ENCODE results near the gene SAC3D1. TPM values are rescaled to one million over a fixed set of nuclear protein-coding genes. Genes with fewer than 3 reads are reported as not detected.
A peak's percentile ranks its signal among the peaks of the same experiment; 100 is the strongest.

Gene SAC3D1
- total RNA-seq (2014; rRNA removed; shearing (Covaris generic)) (8.0 and 14.9 TPM in 2 replicates), polyA plus RNA-seq (2016; fragmentation: Nextera tagmentation; extraction: Ambion mirVana) (12.8 and 13.2 TPM in 2 replicates)

DNA sequence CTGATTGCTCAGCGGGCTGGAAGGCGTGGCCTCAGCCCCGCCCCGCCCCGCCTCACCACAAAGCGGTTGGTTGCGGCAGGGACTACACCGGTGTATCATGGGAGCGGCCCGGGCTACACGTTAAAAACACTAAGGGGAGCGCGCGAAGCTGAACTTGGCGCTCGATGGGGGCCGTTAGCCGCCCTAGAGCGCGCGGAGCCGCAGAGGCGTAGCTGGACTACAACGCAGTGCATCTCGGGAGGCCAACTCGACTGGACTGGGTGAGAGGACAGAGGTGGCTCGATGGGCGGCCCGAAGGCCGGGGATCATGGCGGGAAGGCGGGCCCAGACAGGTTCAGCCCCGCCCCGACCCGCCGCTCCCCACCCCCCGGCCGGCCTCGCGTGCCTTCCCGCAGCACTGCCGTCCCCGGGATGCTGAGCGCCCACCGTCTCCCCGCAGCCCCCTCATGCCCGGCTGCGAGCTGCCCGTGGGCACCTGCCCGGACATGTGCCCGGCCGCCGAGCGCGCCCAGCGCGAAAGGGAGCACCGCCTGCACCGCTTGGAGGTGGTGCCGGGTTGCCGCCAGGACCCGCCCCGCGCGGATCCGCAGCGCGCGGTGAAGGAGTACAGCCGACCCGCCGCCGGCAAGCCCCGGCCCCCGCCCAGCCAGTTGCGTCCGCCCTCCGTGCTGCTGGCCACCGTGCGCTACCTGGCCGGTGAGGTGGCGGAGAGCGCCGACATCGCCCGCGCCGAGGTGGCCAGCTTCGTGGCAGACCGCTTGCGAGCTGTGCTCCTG, at the start of gene SAC3D1:
TSS of gene SAC3D1 (plus strand) at position 364 of the 776 bp plus-strand sequence. CDS start at position 447, 83 bp downstream.
- in situ Hi-C loops (cut with MboI): no loop called here
- Histone ChIP-seq H4K20me1 (ENCODE audit: insufficient read depth) (no peaks in the 10 kb centered on the region), H3K9me3 (ENCODE audit: low read depth) (no peaks in the 10 kb centered on the region), H3K27me3 (replicated peaks; ENCODE audit: insufficient read depth) (no peaks in the 10 kb centered on the region), H3K4me3 (peak within 1 kb of the TSS; percentile 75), H2AFZ (peak within 1 kb of the TSS; percentile 77), H3K4me2 (ENCODE audit: unreplicated experiment) (peak within 1 kb of the TSS; percentile 79), H3F3A (ENCODE audit: insufficient read depth) (peaks cover 11% of the 10 kb centered on the region), H3K27ac (peak within 1 kb of the TSS; percentile 76), H3K9ac (peak within 1 kb of the TSS; percentile 76), H3K4me1 (ENCODE audit: insufficient read depth) (no peaks in the 10 kb centered on the region; the same call in 1 of the 2 replicates), H3K79me2 (ENCODE audit: insufficient read depth) (peaks cover 13% of the 10 kb centered on the region), H3K9me2 (ENCODE audit: insufficient read depth) (no peaks in the 10 kb centered on the region), H3K36me3 (ENCODE audit: low read depth) (no peaks in the 10 kb centered on the region)
- WGBS, 2 experiments (ENCODE audit: low coverage in 1 of 2, low lambda C conversion rate in 2 of 2, missing lambda C conversion rate in 2 of 2): 0 to 1% methylated on average over 58 to 82 of the region's 91 CpGs
- peak; percentile 96 for DNase-seq
- TF ChIP-seq EZH2phosphoT487 (IDR thresholded peaks at IDR 0.05; ENCODE audit: insufficient read depth, low read depth): no peak
- no peak for TF ChIP-seq EZH2 (IDR thresholded peaks at IDR 0.05; ENCODE audit: insufficient read depth, poor library complexity, severe bottlenecking)

DNA sequence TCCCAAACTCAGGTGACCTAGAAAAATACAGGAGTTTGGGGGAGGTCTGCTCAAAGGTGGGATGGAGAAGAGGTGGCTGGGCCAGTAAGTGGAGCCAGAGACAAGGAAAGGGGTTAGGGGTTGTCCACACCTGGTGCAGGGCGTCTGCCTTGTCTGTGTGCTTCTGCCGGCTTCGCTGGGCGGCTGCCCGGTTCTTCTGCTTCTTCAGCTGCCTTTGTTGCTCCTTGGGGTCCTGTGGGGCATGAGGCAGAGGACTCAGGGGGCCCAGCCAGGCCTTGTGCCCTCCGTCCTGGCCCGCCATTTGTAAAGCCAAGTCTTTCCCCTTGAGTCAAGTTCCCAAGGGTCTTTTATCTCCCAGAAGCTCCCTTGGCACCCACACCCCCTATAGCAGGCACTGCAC, 46.7 kb upstream of the SAC3D1 start:
- Histone ChIP-seq H3K36me3 (ENCODE audit: low read depth) (no peaks in the 10 kb centered on the region), H3K4me3 (no peak overlapping the region), H3K9ac (no peak overlapping the region), H3K4me1 (ENCODE audit: insufficient read depth) (peaks cover 6% of the 10 kb centered on the region), H3K4me2 (ENCODE audit: unreplicated experiment) (no peak overlapping the region), H3F3A (ENCODE audit: insufficient read depth) (no peaks in the 10 kb centered on the region), H3K27me3 (replicated peaks; ENCODE audit: insufficient read depth) (no peaks in the 10 kb centered on the region), H3K79me2 (ENCODE audit: insufficient read depth) (no peaks in the 10 kb centered on the region), H4K20me1 (ENCODE audit: insufficient read depth) (no peaks in the 10 kb centered on the region), H3K9me2 (ENCODE audit: insufficient read depth) (no peaks in the 10 kb centered on the region), H3K9me3 (ENCODE audit: low read depth) (no peaks in the 10 kb centered on the region), H2AFZ (no peak overlapping the region), H3K27ac (no peak overlapping the region)
- 79 to 84% methylated on average over 7 of the region's 7 CpGs for WGBS, 2 experiments (ENCODE audit: low coverage in 1 of 2, low lambda C conversion rate in 2 of 2, missing lambda C conversion rate in 2 of 2)
- TF ChIP-seq EZH2 (IDR thresholded peaks at IDR 0.05; ENCODE audit: insufficient read depth, poor library complexity, severe bottlenecking) (no peak), EZH2phosphoT487 (IDR thresholded peaks at IDR 0.05; ENCODE audit: insufficient read depth, low read depth) (no peak)
- DNase-seq: no peak
- in situ Hi-C loops (cut with MboI): no loop called here

DNA sequence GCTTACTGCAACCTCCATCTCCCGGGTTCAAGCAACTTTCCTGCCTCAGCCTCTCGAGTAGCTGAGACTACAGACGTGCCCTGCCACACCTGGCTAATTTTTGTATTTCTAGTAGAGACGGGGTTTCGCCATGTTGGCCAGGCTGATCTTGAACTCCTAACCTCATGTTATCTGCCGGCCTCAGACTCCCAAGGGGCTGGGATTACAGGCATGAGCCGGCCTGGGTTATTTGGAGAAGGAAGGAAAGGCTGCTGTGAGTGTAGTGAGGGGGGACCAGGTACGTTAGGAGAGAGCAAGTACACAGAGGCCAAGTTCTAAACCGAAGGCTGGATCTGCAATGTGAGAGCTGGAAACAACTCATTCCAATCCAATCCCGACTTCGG, 44.7 kb upstream of the SAC3D1 start:
- H3K79me2 ChIP-seq (ENCODE audit: insufficient read depth): no peaks in the 10 kb centered on the region
- DNase-seq: no peak
- 41 to 42% methylated on average over 11 of the region's 11 CpGs for WGBS, 2 experiments (ENCODE audit: low coverage in 1 of 2, low lambda C conversion rate in 2 of 2, missing lambda C conversion rate in 2 of 2)
- in situ Hi-C loops (cut with MboI): no loop called here
- H3F3A ChIP-seq (ENCODE audit: insufficient read depth): no peaks in the 10 kb centered on the region
- H3K9me2 ChIP-seq (ENCODE audit: insufficient read depth): no peaks in the 10 kb centered on the region
- H3K4me1 ChIP-seq (ENCODE audit: insufficient read depth): peaks cover 6% of the 10 kb centered on the region
- H3K9me3 ChIP-seq (ENCODE audit: low read depth): no peaks in the 10 kb centered on the region
- TF ChIP-seq EZH2 (IDR thresholded peaks at IDR 0.05; ENCODE audit: insufficient read depth, poor library complexity, severe bottlenecking) (no peak), EZH2phosphoT487 (IDR thresholded peaks at IDR 0.05; ENCODE audit: insufficient read depth, low read depth) (no peak)
- no peak overlapping the region for H3K27ac ChIP-seq
- H3K9ac ChIP-seq: peak overlapping the region; percentile 36; the same call in 1 of the 2 replicates
- H4K20me1 ChIP-seq (ENCODE audit: insufficient read depth): no peaks in the 10 kb centered on the region
- H3K36me3 ChIP-seq (ENCODE audit: low read depth): no peaks in the 10 kb centered on the region
- peak overlapping the region; percentile 71 for H3K4me2 ChIP-seq (ENCODE audit: unreplicated experiment)
- H3K4me3 ChIP-seq: peak overlapping the region; percentile 55
- H3K27me3 ChIP-seq (replicated peaks; ENCODE audit: insufficient read depth): no peaks in the 10 kb centered on the region
- H2AFZ ChIP-seq: peak overlapping the region; percentile 80

DNA sequence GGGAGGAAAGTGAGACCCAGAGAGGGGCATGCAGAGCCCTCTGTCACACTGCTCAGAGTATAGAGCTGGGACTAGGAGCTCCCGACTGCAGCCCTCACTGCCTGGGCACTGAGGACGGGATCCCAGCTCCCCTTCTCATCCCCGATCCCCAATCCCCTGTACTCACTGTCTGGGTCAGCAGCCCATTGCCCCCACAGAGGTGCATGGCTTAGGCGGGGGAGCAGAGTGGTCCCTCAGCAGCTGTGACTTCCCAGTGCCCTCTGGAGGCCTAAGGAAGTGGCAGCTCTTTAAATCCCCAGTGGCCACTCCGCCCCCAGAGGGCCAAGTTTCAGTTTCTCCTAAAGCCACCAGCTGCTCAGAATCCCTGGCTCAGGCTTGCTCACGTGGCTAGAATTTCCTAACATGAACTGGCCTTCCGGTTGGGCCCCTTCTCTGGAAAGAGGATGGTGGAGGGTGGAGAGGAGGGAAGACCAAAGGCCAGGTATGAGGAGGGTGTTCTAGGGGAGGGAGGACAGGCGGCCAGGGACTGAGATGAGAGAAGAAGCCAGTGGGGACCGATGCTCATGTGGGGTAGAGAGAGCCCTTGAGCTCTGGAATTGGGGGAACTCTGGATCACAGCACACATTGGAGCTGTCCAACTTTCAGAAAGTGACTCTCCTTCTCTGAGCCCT, 44.2 kb upstream of the SAC3D1 start, which contains the start of gene BATF2:
TSS of gene BATF2 (minus strand) at position 262 of the 671 bp plus-strand sequence. CDS start at position 205, 57 bp downstream.
- no peak within 1 kb of the TSS for H3K27ac ChIP-seq
- H3K4me2 ChIP-seq (ENCODE audit: unreplicated experiment): peak within 1 kb of the TSS; percentile 71
- no peaks in the 10 kb centered on the region for H3K27me3 ChIP-seq (replicated peaks; ENCODE audit: insufficient read depth)
- H3K4me1 ChIP-seq (ENCODE audit: insufficient read depth): peaks cover 6% of the 10 kb centered on the region
- H3F3A ChIP-seq (ENCODE audit: insufficient read depth): no peaks in the 10 kb centered on the region
- no peaks in the 10 kb centered on the region for H3K36me3 ChIP-seq (ENCODE audit: low read depth)
- H3K79me2 ChIP-seq (ENCODE audit: insufficient read depth): no peaks in the 10 kb centered on the region
- H3K9me2 ChIP-seq (ENCODE audit: insufficient read depth): no peaks in the 10 kb centered on the region
- in situ Hi-C loops (cut with MboI): no loop called here
- DNase-seq: peak; percentile 78
- H2AFZ ChIP-seq: peak within 1 kb of the TSS; percentile 80
- peak within 1 kb of the TSS; percentile 36; the same call in 1 of the 2 replicates for H3K9ac ChIP-seq
- H4K20me1 ChIP-seq (ENCODE audit: insufficient read depth): no peaks in the 10 kb centered on the region
- TF ChIP-seq EZH2phosphoT487 (IDR thresholded peaks at IDR 0.05; ENCODE audit: insufficient read depth, low read depth): no peak
- TF ChIP-seq EZH2 (IDR thresholded peaks at IDR 0.05; ENCODE audit: insufficient read depth, poor library complexity, severe bottlenecking): no peak
- 23 to 26% methylated on average over 9 of the region's 9 CpGs for WGBS, 2 experiments (ENCODE audit: low coverage in 1 of 2, low lambda C conversion rate in 2 of 2, missing lambda C conversion rate in 2 of 2)
- H3K9me3 ChIP-seq (ENCODE audit: low read depth): no peaks in the 10 kb centered on the region
- peak within 1 kb of the TSS; percentile 55 for H3K4me3 ChIP-seq
